Fibroblast of peridontal ligament (primary cell): ENCODE results near the gene SCLY.
"Not testable (repeated sequence)": the region's sequence is repeated elsewhere in the genome, so short reads cannot be mapped to it uniquely, and the experiment has no call there.

Experiments used
- DNase-seq: peaks from one replicate; pipeline ENCODE4 v3.0.0-alpha.2; 2010; ENCODE audit errors: extremely low read depth

SCLY gene, protein sequence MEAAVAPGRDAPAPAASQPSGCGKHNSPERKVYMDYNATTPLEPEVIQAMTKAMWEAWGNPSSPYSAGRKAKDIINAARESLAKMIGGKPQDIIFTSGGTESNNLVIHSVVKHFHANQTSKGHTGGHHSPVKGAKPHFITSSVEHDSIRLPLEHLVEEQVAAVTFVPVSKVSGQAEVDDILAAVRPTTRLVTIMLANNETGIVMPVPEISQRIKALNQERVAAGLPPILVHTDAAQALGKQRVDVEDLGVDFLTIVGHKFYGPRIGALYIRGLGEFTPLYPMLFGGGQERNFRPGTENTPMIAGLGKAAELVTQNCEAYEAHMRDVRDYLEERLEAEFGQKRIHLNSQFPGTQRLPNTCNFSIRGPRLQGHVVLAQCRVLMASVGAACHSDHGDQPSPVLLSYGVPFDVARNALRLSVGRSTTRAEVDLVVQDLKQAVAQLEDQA

DNA sequence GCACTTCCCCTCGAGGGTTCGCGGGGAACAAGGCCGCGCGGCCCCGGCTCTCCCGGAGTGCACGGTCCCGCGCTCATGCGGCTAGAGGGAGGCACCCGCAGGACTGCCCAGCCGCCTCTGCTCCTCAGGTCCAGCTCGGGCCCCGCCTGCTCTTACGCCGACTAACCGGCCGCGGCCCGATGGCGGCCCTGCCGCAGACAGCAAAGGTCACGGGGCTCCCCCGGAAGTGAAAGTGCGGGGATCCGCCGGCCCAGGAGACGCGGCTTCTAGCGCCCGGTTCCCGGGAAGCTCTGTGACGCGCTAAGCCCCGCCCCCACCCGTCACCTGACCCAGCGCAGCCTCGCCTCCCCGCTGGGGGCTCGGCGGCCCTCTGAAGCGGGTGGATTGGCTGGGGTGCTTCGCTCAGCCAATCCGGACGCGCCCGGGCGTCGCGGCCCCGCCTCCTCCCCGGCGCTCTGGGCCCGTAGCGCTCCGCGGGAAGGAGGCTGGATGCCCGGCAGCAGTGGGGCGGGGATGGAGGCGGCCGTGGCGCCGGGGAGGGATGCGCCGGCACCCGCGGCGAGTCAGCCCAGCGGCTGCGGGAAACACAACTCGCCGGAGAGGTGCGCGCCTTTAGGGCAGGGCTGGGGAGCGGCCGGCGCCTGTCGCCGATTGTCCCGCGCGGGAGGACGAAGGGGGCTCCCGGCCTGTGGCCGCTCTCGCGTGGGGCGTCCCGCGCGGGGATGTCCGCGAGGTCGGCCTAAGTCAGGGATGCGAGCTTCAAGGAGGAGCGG, at the start of gene SCLY:
TSS of gene SCLY (plus strand) at position 460 of the 773 bp plus-strand sequence. CDS start at position 514, 54 bp downstream.
- DNase-seq, result peak; percentile 95

DNA sequence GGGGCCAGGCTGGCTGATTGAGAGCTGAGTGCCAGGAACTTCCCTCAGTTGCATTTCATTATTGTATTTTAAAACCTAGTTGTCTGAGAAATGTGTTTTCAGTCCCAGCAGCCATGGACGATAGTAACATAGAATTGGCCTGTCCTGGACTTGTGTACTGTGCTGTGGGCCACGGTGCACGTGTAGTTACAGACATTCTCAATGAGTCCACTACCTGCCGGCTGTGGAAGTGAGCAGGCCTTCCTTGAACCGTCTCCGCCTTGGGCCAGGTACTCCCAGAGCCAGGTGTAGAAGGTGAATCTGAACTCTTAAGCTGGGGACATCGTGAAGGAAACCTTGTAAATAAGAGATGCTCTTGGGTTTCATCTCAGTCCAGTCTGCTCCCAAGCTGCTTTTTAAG, 47.0 kb upstream of the SCLY start:
- DNase-seq, result no peak

DNA sequence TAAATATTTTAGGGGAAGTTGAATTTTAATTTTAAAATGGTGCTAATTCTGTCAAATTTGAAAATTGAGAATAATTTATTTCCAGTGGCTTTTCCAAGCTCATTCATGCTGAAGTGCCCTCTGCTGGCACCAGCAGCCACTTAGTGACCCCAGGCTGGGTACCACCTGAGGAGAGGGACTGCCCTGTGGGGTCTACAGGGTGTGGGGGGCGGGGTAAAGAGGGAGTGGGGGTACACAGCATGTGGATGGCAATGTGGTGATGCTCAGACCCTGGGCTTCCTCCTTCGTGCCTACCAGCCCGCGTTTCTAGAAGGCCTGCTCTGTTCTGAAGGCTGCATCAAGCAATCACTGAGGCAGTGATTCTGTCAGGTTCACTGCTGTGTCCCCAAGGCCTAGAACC, 45.1 kb upstream of the SCLY start:
- no peak for DNase-seq

DNA sequence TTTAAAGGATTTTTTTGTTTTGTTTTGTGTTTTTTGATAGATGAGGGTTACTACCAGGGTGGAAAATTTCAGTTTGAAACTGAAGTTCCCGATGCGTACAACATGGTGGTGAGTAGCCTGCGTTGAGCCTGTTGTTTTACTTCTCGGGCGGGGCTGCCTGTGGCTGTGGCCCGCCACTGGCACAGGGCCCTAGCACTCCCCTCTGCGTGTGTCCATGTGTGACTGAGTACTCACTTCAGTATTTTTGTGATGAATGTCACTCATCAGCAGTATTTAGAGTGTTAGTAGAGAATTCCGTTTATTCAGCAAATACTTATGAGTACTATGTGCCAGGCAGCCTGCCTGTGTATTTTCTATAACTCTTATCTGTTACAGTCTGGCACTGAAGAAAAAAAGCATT, 44.3 kb upstream of the SCLY start:
- DNase-seq, result no peak

DNA sequence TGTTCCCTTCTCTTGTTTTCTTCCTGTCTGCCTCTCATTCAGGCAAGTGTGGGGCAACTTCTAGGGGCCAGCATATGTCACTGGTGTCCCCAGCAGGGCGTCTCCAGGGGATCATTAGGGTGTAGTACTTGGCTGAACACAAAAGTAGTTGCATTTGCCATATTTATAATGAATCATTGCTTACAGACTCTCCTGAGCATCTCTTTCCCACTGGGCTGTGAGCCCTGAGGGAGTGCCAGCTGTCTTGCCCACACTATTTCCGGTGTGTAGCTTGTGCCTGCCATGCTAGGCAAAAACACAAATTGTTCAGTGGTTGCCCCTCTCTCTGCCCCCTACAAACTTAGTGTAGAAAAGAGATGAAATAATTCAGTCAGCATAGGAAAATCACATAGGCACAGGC, 40.8 kb upstream of the SCLY start:
- DNase-seq, result no peak

DNA sequence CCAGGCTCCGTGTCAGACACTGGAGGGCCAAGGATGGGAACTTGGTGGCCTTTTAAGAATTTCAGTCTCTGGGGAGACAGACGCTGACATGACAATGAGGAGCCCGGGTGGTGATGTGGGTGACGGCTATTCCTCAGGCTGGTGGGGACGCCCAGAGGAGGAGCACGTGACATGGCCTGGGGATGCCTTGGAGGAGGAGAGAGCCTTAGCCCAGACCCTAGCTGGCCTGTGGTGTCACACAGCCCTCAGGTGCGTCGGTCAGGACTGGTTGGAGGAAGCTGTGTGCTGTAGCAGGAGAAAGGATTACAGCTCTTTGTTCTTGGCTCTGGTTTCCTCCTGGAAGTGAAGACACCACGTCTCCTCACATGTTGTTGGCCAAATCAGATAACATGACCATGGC, 40.0 kb upstream of the SCLY start:
- no peak for DNase-seq

DNA sequence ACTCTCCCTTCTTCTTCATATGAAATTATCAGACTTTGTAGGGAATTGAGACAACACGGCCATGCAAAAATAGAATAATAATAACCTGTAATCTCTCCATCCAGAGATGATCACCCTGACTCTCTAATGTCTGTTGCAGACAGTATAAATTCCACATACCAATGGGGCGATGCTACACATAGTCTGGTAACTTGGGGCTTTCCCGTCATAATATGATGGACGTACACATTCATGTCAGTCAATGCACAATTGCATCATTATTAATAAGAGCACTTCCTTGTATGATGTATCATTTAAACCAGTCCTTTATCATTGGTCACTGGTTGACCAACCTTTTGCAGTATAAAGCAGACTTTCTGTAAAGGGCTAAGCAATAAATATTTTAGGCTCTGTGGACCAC, 39.5 kb upstream of the SCLY start:
- no peak for DNase-seq

DNA sequence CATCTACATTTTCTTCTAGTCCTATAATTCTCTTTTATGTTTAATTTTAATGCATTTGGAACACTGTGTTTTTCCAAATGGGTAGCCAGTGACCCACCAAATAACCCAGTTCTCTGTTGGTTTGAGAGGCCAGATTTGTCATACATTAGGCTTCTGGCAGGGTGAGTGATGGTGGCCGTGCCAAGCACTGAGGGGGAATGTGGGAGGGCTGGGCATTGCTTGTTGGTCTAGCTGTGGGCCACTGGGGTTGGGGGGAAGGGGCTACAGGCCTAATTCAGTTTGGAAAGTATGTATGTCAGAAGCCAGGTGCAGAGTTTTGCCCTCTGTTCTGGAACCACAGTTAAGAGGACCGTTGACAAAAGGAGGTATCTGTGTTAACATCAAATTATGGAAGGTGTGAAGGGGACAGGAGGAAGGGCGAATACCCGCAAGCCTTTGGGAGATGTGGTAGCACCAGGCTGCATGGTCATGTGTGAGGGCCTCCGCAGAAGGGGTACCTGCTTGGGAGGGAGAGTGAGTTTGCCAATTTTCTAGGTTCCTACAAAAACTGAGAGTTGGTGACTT, 38.1 kb upstream of the SCLY start:
- no peak for DNase-seq

DNA sequence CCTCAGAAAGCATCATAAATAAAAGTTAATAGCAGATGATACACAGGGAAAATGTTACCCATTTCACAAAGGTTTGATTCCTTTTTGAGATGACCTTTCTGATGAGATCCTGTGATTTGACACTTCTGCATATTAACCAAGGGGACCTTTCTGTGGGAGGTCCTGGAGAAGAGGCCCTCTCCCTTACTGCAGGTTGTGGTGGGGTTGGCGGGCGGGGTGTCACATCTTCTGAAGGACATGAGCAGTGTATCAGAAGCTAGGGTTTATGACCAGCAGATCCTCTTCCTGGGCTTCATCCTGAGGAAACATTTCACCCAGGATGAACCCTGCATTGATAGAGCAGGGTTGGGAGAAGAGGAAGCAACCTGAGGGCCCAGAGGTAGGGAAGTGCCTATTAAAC, 37.2 kb upstream of the SCLY start:
- no peak for DNase-seq

DNA sequence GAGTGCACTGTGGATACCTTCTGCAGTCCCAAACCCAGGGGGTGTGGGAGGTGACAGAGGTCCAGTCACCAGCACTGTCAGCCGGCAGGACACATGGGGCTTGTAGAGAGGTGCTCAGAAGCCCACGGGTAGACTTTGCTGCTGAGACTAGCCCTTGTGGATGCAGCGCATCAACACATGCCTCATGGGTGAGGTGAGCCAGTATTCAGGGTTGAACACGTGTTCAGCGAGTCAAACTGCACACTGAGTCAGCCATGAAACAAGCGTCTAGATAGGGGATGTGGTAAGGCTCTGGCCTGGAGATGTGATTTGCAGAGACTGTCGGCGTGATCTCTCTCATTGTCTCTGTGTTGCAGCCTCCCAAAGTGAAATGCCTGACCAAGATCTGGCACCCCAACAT, 35.8 kb upstream of the SCLY start:
- peak; percentile 29 for DNase-seq

DNA sequence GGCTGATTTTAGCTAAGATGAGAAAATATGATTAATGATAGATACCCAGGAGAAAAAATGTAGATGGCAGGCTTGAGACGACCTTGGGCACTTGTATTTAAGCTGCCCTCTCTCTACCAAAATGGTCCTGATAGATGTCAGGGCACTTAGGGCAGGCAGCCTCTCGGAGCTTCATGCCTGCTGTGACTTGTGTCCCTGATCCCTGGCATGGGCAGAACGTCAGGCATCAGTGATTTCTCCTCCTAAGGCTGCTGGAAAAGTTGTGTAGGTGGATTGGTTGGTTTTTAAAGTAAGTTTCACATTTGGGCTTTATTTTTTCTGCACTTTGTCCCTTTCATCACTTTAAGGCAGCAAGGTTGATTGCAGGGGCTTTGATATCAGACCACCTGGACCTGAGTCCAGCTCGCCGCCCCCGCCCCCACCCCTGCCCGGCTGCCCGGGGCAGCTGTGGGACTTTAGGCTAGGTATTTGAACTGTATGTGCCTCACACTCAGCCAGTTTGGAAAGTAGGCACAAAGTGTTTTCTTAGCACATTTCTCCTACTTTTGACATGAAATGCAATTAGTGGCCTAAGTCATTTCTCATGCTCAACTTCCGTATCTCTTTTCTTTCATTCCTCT, 35.0 kb upstream of the SCLY start:
- DNase-seq, result no peak

DNA sequence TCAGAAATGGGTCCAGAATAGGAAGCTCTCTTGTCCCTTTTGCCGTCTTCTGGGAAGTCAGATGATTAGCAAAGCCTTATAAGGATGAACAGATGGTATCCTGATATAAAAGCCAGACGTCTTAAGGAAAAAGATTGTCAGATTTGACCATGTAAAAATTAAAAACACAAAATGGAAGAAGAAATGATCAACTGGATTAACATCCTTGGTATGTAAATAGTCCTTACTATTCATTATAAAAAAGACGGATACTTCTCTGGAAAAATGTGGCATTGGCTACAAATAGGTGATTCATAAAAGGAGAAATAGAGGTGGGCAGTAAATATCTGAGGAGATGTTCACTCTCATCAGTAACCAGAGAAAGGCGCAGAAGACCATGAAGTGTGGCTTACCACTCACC, 33.7 kb upstream of the SCLY start:
- DNase-seq, result peak; percentile 7

DNA sequence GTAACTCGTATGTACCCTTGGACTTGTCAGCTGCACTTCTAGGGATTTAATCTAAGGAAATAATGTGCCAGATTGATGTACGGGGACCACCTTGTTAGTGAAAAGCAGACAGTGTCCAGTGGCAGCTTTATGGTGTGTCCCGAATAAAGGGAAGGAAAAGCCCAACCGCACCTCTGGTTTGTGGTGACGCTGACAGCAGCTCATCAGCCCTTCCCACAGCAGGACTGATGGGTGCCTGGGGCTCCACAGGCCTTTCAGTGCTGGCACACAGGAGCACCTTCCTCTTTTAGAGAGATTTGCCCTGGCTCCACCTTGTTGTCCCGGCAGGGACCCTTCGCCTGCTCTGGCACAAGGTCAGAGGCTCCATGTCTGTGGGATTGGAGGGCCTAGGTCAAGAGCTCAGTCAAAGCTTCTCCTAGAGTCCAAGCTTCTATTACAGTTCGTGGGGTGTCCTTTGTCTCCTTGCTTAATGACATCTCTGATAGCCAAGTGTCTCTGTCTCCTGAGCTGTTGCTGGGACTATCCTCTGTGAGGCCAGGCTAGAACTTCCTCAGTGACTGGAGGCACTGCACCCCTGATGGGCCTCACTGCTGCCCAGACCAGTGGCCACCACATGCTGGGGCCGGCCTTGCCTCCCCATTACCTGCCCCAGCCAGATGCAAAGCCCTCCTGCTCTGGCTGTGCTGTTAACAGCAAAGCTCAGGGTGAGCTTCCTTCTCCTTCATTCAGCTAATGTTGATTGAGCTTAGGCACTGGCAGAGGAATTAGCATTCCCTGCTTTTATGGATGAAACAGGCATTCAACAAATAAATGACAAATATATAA, 33.0 kb upstream of the SCLY start:
- DNase-seq, result no peak

DNA sequence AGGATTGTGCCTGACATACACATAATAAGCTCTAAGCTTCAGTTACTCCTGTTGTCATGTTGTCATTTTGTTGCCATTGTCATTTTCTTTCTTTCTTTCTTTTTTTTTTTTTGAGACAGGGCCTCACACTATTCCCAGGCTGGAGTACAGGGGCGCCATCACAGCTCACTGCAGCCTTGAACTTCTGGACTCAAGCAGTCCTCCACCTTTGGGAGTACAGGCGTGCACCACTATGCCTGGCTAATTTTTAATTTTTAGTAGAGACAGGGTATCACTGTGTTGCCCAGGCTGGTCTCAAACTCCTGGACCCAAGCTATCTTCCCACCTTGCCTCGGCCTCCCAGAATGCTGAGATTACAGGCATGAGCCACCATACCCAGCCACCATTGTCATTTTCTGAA, 30.9 kb upstream of the SCLY start:
- DNase-seq, result no peak

DNA sequence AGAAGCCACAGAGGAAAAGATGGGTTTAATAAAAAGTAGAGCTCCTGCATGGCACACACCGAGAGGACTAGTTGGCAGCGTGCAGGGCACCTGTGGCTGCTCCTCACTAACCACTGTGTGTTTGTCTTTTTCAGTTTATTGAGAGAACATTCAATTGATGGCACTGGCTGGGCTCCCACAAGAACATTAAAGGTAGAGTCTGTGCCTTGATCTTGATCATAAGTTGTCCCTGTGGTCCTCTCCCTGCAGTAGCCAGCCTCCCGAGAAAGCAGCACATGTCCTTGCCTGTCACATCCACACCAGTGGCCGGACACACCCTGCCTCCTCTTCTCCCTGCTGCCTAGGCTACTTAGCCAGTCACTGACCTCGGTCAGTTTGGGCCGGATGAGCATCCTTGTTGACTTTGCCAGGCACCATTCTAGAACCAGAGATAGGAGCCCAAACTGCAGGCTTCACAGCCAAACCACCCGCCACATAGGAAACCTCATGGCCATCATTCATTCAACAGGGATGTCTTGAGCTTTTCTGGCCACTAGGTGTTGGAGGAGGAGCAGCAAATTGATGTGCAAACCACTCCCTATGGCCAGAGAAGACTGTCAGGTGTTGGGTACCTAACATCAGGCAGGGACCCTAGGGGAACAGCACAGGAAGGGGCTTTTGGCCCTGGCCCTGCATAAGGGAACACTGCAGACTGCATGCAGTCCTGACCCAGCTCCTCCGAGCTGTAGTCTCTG, 30.2 kb upstream of the SCLY start:
- no peak for DNase-seq

DNA sequence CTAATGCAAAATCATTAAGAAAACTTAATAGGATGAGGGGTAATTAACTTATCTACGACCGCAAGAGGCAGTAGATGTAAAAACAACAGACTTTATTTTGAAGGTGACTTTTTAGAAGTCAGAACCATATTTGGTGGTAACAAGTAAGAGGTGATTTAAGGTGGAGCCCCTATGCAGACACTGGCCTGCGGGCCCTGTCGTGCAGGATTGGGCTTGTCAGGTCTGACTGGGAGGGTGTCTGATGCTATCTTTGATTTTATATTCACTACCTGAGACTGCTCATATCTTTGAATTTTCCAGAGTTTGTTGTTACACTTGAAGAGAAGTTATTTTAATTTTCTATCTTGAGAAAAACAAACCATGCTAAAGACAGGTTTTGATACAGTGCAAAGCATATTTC, 29.1 kb upstream of the SCLY start:
- no peak for DNase-seq

DNA sequence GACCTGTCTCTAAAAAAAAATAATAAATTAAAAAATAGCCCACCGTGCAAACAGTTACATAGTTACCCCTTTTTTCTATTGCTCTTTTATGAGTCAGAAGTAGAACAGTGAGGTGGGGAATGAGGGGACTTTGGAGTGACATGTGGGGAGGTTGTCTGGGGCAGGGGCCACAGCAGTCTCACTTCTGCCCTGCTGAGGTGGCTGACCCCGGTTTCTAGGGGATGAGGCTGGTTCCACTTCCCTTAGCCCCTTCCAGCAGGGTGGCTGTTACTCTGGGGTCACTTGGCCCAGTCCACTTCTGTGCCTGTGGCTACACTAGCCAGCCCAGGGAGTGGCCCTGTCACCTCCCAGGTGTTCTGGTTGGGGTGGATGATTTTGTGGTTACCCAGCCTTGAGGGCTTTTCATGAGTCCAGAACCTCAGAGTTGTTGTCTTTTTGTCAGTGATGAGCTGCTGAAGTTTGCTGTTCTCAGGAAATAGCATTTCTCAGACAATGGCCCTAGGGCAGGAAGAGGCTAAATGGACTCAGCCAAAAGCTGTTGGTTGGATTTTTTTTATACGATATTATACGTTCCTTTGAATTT, 28.0 kb upstream of the SCLY start:
- DNase-seq, result no peak

DNA sequence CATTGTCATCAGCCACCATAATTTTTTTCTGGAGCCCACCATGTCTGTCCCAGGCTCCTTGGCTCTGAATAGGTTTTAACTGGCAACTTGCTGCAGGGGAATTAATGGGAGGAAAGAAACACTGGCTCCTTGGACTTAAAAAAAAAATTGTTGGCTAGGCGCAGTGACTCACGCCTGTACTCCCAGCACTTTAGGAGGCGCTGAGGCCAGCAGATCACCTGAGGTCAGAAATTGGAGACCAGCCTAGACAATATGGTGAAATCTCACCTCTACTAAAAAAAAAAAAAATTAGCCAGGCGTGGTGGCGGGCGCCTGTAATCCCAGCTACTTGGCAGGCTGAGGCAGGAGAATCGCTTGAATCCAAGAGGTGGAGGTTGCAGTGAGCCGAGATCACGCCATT, 26.8 kb upstream of the SCLY start:
- DNase-seq, result not testable (repeated sequence)

DNA sequence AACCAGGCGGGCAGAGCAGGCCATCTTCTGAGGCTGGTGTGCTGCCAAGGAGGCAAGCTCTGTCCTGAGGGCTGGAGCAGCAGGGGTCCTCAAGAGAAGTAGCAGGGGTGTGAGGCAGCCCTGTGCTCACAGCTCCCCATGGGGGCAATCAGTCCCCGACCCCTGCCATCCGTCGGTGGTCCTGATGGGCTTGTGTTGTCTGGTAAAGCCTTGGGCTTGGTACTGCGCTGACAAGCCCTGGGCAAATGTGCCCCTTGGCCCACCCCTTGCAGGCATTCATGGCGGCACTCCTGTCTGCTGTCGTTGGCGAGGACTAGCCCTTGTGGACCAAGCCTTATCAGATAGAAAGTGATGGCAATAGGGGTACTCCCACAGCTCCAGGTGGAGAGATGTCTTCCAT, 22.6 kb upstream of the SCLY start:
- no peak for DNase-seq

DNA sequence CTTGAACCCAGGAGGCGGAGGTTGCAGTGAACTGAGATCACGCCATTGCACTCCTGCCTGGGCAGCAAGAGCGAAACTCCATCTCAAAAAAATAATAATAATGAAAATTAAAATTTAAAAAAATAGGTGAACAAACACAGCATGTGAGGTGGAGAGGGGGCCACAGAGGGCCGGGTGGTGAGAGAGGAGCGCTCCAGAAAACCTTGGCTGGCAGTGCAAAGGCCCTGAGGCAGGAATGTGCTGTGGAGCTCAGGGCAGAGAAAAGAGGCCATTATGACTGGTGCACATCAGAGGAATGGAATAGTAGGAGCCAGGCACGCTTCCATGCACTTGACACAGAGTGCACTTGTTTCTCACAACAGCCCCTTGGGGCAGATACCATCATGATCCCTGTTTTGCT, 21.6 kb upstream of the SCLY start:
- no peak for DNase-seq

DNA sequence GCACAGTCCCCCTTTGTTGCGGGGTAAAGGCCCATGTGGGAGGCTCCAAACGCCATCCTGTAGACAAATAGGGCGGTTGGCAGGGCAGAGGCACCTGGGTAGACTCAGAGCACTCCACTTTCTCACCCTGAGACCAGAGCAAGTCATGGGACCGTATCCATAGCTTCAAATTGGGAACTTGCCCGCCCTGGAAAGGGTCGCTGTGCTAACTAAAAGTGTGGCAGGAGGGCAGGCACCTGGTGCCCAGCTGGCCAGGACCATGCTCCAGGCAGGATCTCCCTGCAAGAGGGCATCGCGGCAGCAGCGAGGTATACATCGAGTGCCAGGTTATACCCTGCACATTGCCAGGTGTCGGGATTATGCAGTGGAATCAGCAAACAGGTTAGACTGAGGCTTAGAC, 20.8 kb upstream of the SCLY start:
- no peak for DNase-seq
